Endothelial cell of umbilical vein (primary cell): ENCODE measurements around the gene B4GALNT4. TPM values are rescaled to one million over a fixed set of nuclear protein-coding genes. Genes with fewer than 3 reads are reported as not detected.

Source experiments
- BruUV-seq: library from RNA; stranded (reverse); fragments of 400-500 nt; replicated peaks from 2 replicates; lab custom pipeline; 2021; lab: Mats Ljungman, UMichigan
- CTCF ChIA-PET: fragments of 300-600, 350-600 bp; sonication (Branson Sonifier 250); formaldehyde crosslinking; loops from one replicate; lab custom pipeline; 2021; ENCODE audit warnings: antibody characterized with exemption, inconsistent platforms; lab: Charles Lee
- POLR2A ChIA-PET: fragments of 300-600, 350-600 bp; sonication (Branson Sonifier 250); formaldehyde crosslinking; loops from one replicate; lab custom pipeline; 2021; ENCODE audit warnings: antibody characterized with exemption, inconsistent platforms; lab: Charles Lee
- DNase-seq: peaks from one replicate; pipeline ENCODE4 v3.0.0-alpha.2; 2011; ENCODE audit warnings: low read depth, low spot score
- FAIRE-seq: peaks from 2 replicates; lab custom pipeline; 2011; peaks lifted over from hg19 to GRCh38; lab: Jason Lieb, UNC
- H2AFZ ChIP-seq: 2 replicates; pipeline ENCODE4 v1.6.0; 2012; ENCODE audit warnings: low read depth, low read length, control low read depth, inconsistent platforms
- H3K27ac ChIP-seq: 2 replicates; pipeline ENCODE4 v1.5.1; 2011; ENCODE audit warnings: low read depth, mild to moderate bottlenecking, control low read depth, low read length, moderate library complexity; ENCODE audit not compliant: insufficient read depth
- H3K27me3 ChIP-seq, 2 experiments: 2 replicates each; pipeline versions ENCODE4 v1.6.0 to v1.6.1; 2011; ENCODE audit warnings: low read length in 2 of 2, mixed read lengths in 1 of 2; ENCODE audit not compliant: control insufficient read depth in 2 of 2, insufficient read depth in 2 of 2
- H3K36me3 ChIP-seq, 2 experiments: 2 replicates in 1 of 2; 3 replicates in 1 of 2; pipeline ENCODE4 v1.5.1; 2011; ENCODE audit warnings: low read length in 2 of 2, mild to moderate bottlenecking in 1 of 2, moderate library complexity in 1 of 2; ENCODE audit not compliant: control insufficient read depth in 2 of 2, insufficient read depth in 2 of 2; ENCODE audit errors: extremely low read depth in 1 of 2
- H3K4me1 ChIP-seq: 3 replicates; pipeline ENCODE4 v1.5.1; 2011; ENCODE audit warnings: mild to moderate bottlenecking, low read length; ENCODE audit not compliant: control insufficient read depth, insufficient read depth; ENCODE audit errors: extremely low read depth
- H3K4me2 ChIP-seq: 2 replicates; pipeline ENCODE4 v1.6.1; 2011; ENCODE audit warnings: low read length, control low read depth, mixed read lengths; ENCODE audit not compliant: insufficient read depth
- H3K4me3 ChIP-seq, 3 experiments: fragments of 200-600 bp in 1 of 3; sonication (generic), shearing (Covaris generic) in 1 of 3; replicated peaks in 1 of 3; 2 replicates each; pipeline ENCODE4 v1.5.1; 2011 to 2016; ENCODE audit warnings: control low read depth in 3 of 3, low read length in 3 of 3, mild to moderate bottlenecking in 2 of 3, inconsistent platforms in 1 of 3, low read depth in 1 of 3, moderate library complexity in 1 of 3; ENCODE audit not compliant: insufficient read depth in 1 of 3
- H3K79me2 ChIP-seq: 2 replicates; pipeline ENCODE4 v1.6.0; 2012; ENCODE audit warnings: low read length, inconsistent platforms; ENCODE audit not compliant: control insufficient read depth, insufficient read depth
- H3K9ac ChIP-seq: replicated peaks from 2 replicates; pipeline ENCODE3; 2011; ENCODE audit warnings: low read length, control low read depth; ENCODE audit not compliant: insufficient read depth; ENCODE audit errors: extremely low read depth
- H3K9me1 ChIP-seq: replicated peaks from 3 replicates; pipeline ENCODE4 v1.6.0; 2011; ENCODE audit warnings: mild to moderate bottlenecking, low read length; ENCODE audit not compliant: control insufficient read depth, insufficient read depth; ENCODE audit errors: extremely low read depth
- H3K9me3 ChIP-seq: replicated peaks from 2 replicates; pipeline ENCODE4 v1.5.1; 2012; ENCODE audit warnings: low read length, inconsistent platforms; ENCODE audit not compliant: control insufficient read depth, insufficient read depth
- H4K20me1 ChIP-seq: replicated peaks from 2 replicates; pipeline ENCODE3; 2011; ENCODE audit warnings: mild to moderate bottlenecking, low read length; ENCODE audit not compliant: control insufficient read depth, insufficient read depth; ENCODE audit errors: extremely low read depth
- EZH2 ChIP-seq: IDR thresholded peaks from 2 replicates; pipeline ENCODE4 v1.6.1; 2012; ENCODE audit warnings: borderline replicate concordance, low read depth, mild to moderate bottlenecking, moderate library complexity, low read length, inconsistent platforms; ENCODE audit not compliant: severe bottlenecking
- FOS ChIP-seq: IDR thresholded peaks from 2 replicates; pipeline ENCODE4 v1.6.1; 2011; ENCODE audit warnings: mild to moderate bottlenecking, low read length, moderate library complexity, borderline replicate concordance; ENCODE audit not compliant: insufficient read depth
- GATA2 ChIP-seq: IDR thresholded peaks from 2 replicates; pipeline ENCODE4 v1.7.0; 2011; ENCODE audit warnings: low read depth, mild to moderate bottlenecking, moderate library complexity, mixed read lengths, low read length; ENCODE audit not compliant: insufficient read length, insufficient read depth
- JUN ChIP-seq: IDR thresholded peaks from 2 replicates; pipeline ENCODE4 v1.6.1; 2011; ENCODE audit warnings: borderline replicate concordance, low read depth; ENCODE audit not compliant: insufficient read length, insufficient read depth
- MYC ChIP-seq: IDR thresholded peaks from one replicate; pipeline ENCODE4 v1.6.1; 2011; ENCODE audit warnings: mild to moderate bottlenecking, low read depth, low read length
- POLR2A ChIP-seq: IDR thresholded peaks from 2 replicates; pipeline ENCODE4 v1.6.1; 2012; ENCODE audit warnings: low read depth, mild to moderate bottlenecking, control low read depth, low read length
- POLR2AphosphoS5 ChIP-seq: IDR thresholded peaks from 2 replicates; pipeline ENCODE4 v1.6.1; 2012; ENCODE audit warnings: low read depth, mild to moderate bottlenecking, control low read depth, low read length, moderate library complexity; ENCODE audit not compliant: insufficient read depth
- dilution Hi-C: fragments of 300-500 bp; cut with MboI; formaldehyde crosslinking; loops from one replicate; pipeline ENCODE4 v1.15.0; 2019; ENCODE audit warnings: low sequenced_read_pairs; ENCODE audit not compliant: extremely low pct_ligation_motif_present
- intact Hi-C: fragments of 100-400 bp; cut with micrococcal nuclease; formaldehyde crosslinking; loops from one replicate; pipeline ENCODE4 v1.10.0; 2022
- polyA plus RNA-seq, 4 experiments: library from polyadenylated mRNA; depleted of rRNA in 3 of 4; stranded (reverse) in 3 of 4; unstranded in 1 of 4; fragments of >200 nt; gene quantifications; 2 replicates each; pipeline versions ENCODE4 v1.2.1 to v1.2.3, GENCODE V29; 2011 to 2012; ENCODE audit warnings: missing spikeins in 1 of 4
- total RNA-seq: library from RNA; stranded (reverse); gene quantifications from 2 replicates; pipeline ENCODE4 v1.2.3, GENCODE V29; 2021
- TF ChIP-seq, protein P1 (sequence below), 2 donors: IDR thresholded peaks; 1 replicate in 1 of 2; 2 replicates in 1 of 2; pipeline ENCODE4 v1.5.1; 2011; ENCODE audit warnings: low read length in 2 of 2, mild to moderate bottlenecking in 2 of 2, moderate library complexity in 2 of 2, control low read depth in 1 of 2, inconsistent platforms in 1 of 2, low read depth in 1 of 2; ENCODE audit not compliant: insufficient read depth in 1 of 2; ENCODE audit errors: extremely low read depth in 1 of 2
- TF ChIP-seq, protein P2 (sequence below): IDR thresholded peaks from 2 replicates; pipeline ENCODE4 v1.6.1; 2011; ENCODE audit not compliant: insufficient read depth, insufficient read length

Gene B4GALNT4
- total and polyA plus RNA-seq, 2 donors (not counting 3 experiments of a cell fraction or from before 2014, with no cell fraction given), result 9.2 to 9.6 TPM

DNA sequence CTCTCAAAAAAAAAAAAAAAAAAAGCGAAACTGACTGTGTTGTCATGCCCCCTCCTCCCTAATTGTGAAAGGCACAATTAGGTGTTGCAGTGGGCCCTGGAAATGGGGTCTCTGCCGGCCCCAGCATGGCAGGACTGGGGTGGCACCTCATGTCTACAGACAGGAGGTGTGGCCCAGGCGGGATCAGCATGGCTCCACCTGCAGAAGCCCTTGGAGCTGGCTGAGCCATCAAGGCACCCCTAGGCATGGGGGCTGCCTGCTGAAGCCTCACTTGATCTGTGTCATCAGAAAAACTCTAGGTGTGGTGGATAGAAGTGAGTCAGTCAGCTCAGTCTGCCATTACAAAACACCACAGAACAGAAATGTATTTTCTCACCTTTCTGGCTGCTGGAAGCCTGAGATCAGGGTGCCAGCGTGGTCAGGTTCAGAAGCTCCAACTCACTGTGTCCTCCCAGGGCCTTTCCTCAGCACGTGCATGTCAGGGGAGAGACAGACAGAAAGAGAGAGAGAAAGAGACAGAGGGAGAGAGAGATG, 10.1 kb upstream of the B4GALNT4 start:
- Histone ChIP-seq H3K9me3 (no peaks in the 10 kb centered on the region), H3K27ac (no peak overlapping the region), H2AFZ (no peak overlapping the region), H3K9me1 (no peaks in the 10 kb centered on the region), H3K9ac (no peak overlapping the region), H3K4me3 (no peak overlapping the region), H4K20me1 (no peaks in the 10 kb centered on the region), H3K36me3 (no peaks in the 10 kb centered on the region), H3K79me2 (no peaks in the 10 kb centered on the region), H3K27me3 (no peaks in the 10 kb centered on the region), H3K4me2 (no peak overlapping the region), H3K4me1 (peaks cover 8% of the 10 kb centered on the region)
- dilution Hi-C loops (no loop called here), intact Hi-C loops (loop anchor here (5.0 kb wide), 1 partner anchor 152 kb away; the partner anchor contains the start of genes BET1L and RIC8A)
- BruUV-seq, result no TSS peak
- TF ChIP-seq GATA2, result no peak
- TF ChIP-seq, protein P1, sequence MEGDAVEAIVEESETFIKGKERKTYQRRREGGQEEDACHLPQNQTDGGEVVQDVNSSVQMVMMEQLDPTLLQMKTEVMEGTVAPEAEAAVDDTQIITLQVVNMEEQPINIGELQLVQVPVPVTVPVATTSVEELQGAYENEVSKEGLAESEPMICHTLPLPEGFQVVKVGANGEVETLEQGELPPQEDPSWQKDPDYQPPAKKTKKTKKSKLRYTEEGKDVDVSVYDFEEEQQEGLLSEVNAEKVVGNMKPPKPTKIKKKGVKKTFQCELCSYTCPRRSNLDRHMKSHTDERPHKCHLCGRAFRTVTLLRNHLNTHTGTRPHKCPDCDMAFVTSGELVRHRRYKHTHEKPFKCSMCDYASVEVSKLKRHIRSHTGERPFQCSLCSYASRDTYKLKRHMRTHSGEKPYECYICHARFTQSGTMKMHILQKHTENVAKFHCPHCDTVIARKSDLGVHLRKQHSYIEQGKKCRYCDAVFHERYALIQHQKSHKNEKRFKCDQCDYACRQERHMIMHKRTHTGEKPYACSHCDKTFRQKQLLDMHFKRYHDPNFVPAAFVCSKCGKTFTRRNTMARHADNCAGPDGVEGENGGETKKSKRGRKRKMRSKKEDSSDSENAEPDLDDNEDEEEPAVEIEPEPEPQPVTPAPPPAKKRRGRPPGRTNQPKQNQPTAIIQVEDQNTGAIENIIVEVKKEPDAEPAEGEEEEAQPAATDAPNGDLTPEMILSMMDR (IDR thresholded peaks at IDR 0.05; ENCODE audit: extremely low read depth in 1 of 2, insufficient read depth in 1 of 2, low read depth in 1 of 2, low read length in 2 of 2), result no peak
- TF ChIP-seq, protein P2, sequence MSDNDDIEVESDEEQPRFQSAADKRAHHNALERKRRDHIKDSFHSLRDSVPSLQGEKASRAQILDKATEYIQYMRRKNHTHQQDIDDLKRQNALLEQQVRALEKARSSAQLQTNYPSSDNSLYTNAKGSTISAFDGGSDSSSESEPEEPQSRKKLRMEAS, result no peak
- no peak for TF ChIP-seq MYC
- no peak for TF ChIP-seq POLR2AphosphoS5
- no peak for TF ChIP-seq EZH2
- no peak for TF ChIP-seq JUN
- no peak for TF ChIP-seq FOS
- TF ChIP-seq POLR2A, result no peak
- ChIA-PET CTCF (interaction anchor here (0.7 to 8.9 kb wide), 3 partner anchors 34 to 108 kb away, joined by 3 to 79 read pairs (median 14); partner anchors contain the start of gene IFITM2), POLR2A (interaction anchor here (0.6 kb wide), 1 partner anchor 150 kb away, joined by 4 read pairs; no protein-coding TSS in a partner anchor)
- DNase-seq (no peak), FAIRE-seq (no peak)
